IMR-90 (cell line): ENCODE results near the gene DYNC1LI2.

ENCODE experiments used
- BHLHE40 ChIP-seq: fragments of 150-350 bp; IDR thresholded peaks from 2 replicates; pipeline ENCODE4 v1.6.1; 2016; ENCODE audit warnings: mild to moderate bottlenecking, low read depth, low read length
- CEBPB ChIP-seq: IDR thresholded peaks from 2 replicates; pipeline ENCODE4 v1.6.1; 2012; ENCODE audit warnings: low read depth, low read length, improper control_type of control experiment
- CHD1 ChIP-seq: IDR thresholded peaks from 2 replicates; pipeline ENCODE4 v1.6.1; 2012; ENCODE audit warnings: low read depth, low read length, improper control_type of control experiment
- MAFK ChIP-seq: IDR thresholded peaks from 2 replicates; pipeline ENCODE4 v1.6.1; 2012; ENCODE audit warnings: low read depth, low read length, improper control_type of control experiment
- MAZ ChIP-seq: IDR thresholded peaks from 2 replicates; pipeline ENCODE4 v1.6.1; 2012; ENCODE audit warnings: low read depth, mild to moderate bottlenecking, low read length, improper control_type of control experiment, moderate library complexity, borderline replicate concordance
- MXI1 ChIP-seq: IDR thresholded peaks from 2 replicates; pipeline ENCODE4 v1.6.1; 2012; ENCODE audit warnings: low read depth, mild to moderate bottlenecking, low read length, moderate library complexity, borderline replicate concordance
- POLR2A ChIP-seq: IDR thresholded peaks from 2 replicates; pipeline ENCODE4 v1.6.1; 2012; ENCODE audit warnings: mild to moderate bottlenecking, low read depth, low read length
- RAD21 ChIP-seq: IDR thresholded peaks from 2 replicates; pipeline ENCODE4 v1.6.1; 2012; ENCODE audit warnings: low read length, improper control_type of control experiment
- RFX5 ChIP-seq: IDR thresholded peaks from 2 replicates; pipeline ENCODE4 v1.8.0; 2012; ENCODE audit warnings: low read depth, mild to moderate bottlenecking, low read length, moderate library complexity
- SMC3 ChIP-seq: fragments of 150-350 bp; IDR thresholded peaks from 2 replicates; pipeline ENCODE4 v1.6.1; 2016; ENCODE audit warnings: low read depth, mild to moderate bottlenecking, antibody characterized with exemption, low read length, moderate library complexity
- TF ChIP-seq, protein P1 (sequence below): conservative IDR thresholded peaks from 2 replicates; pipeline ENCODE4 v1.5.1; 2012; ENCODE audit warnings: mild to moderate bottlenecking, low read depth, low read length, improper control_type of control experiment
- TF ChIP-seq, protein P2 (sequence below): fragments of 150-350 bp; IDR thresholded peaks from 2 replicates; pipeline ENCODE4 v1.6.1; 2016; ENCODE audit warnings: low read depth, mild to moderate bottlenecking, low read length, moderate library complexity, borderline replicate concordance

DNA sequence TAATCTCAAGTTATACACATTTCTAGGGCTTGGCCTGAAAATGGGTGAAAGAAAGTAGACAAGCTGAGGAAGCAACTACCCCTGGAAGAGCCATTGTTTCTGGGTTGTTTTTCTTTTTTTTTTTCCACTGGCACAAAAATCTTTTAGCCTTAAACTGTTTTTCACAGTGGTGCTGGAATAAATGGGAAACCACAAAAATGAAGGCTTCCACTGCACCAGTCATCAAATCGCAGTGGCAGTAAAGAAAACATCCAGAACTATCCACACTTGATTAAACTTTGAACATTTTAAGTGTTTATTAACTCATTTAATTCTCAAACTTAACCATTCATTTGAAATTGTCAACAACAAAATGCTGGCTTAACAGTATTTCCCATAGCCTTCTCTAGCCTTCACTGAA is 69.1 kb downstream of the DYNC1LI2 start:
- TF ChIP-seq, protein P1, sequence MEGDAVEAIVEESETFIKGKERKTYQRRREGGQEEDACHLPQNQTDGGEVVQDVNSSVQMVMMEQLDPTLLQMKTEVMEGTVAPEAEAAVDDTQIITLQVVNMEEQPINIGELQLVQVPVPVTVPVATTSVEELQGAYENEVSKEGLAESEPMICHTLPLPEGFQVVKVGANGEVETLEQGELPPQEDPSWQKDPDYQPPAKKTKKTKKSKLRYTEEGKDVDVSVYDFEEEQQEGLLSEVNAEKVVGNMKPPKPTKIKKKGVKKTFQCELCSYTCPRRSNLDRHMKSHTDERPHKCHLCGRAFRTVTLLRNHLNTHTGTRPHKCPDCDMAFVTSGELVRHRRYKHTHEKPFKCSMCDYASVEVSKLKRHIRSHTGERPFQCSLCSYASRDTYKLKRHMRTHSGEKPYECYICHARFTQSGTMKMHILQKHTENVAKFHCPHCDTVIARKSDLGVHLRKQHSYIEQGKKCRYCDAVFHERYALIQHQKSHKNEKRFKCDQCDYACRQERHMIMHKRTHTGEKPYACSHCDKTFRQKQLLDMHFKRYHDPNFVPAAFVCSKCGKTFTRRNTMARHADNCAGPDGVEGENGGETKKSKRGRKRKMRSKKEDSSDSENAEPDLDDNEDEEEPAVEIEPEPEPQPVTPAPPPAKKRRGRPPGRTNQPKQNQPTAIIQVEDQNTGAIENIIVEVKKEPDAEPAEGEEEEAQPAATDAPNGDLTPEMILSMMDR: no peak
- TF ChIP-seq CHD1: no peak
- TF ChIP-seq SMC3: no peak
- no peak for TF ChIP-seq RAD21
- TF ChIP-seq MAFK: no peak
- no peak for TF ChIP-seq POLR2A
- no peak for TF ChIP-seq MAZ
- TF ChIP-seq MXI1: no peak
- no peak for TF ChIP-seq CEBPB
- TF ChIP-seq, protein P2, sequence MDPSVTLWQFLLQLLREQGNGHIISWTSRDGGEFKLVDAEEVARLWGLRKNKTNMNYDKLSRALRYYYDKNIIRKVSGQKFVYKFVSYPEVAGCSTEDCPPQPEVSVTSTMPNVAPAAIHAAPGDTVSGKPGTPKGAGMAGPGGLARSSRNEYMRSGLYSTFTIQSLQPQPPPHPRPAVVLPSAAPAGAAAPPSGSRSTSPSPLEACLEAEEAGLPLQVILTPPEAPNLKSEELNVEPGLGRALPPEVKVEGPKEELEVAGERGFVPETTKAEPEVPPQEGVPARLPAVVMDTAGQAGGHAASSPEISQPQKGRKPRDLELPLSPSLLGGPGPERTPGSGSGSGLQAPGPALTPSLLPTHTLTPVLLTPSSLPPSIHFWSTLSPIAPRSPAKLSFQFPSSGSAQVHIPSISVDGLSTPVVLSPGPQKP: no peak
- TF ChIP-seq BHLHE40: no peak
- TF ChIP-seq RFX5: no peak
